D721Med (cell line): ENCODE results near the gene FANCL.
"Not testable (repeated sequence)": the region's sequence is repeated elsewhere in the genome, so short reads cannot be mapped to it uniquely, and the experiment has no call there.

Experiments used
- DNase-seq: peaks from one replicate; pipeline ENCODE4 v3.0.0; 2011; ENCODE audit warnings: low spot score; ENCODE audit not compliant: insufficient read length
- FAIRE-seq: peaks from 2 replicates; lab custom pipeline; 2011; peaks lifted over from hg19 to GRCh38; lab: Jason Lieb, UNC
- CTCF ChIP-seq: IDR thresholded peaks from 2 replicates; pipeline ENCODE4 v1.5.1; 2012; ENCODE audit warnings: mild to moderate bottlenecking, control low read depth; ENCODE audit not compliant: insufficient read depth; ENCODE audit errors: missing control alignments

The FANCL gene

GRCh38 chr2:58221909-58222308 lies 19.2 kb downstream of the FANCL start:
- no peak for TF ChIP-seq CTCF
- FAIRE-seq (peak; percentile 80), DNase-seq (no peak)

GRCh38 chr2:58215429-58215828 lies 25.7 kb downstream of the FANCL start:
- DNase-seq (no peak), FAIRE-seq (no peak)
- no peak for TF ChIP-seq CTCF

- not testable (repeated sequence) for DNase-seq, FAIRE-seq
Measured at GRCh38 chr2:58210951-58211568, 30.1 kb downstream of the FANCL start.

GRCh38 chr2:58207189-58207588 lies 33.9 kb downstream of the FANCL start:
- DNase-seq (no peak), FAIRE-seq (no peak)
- TF ChIP-seq CTCF, result no peak

GRCh38 chr2:58206785-58207184 lies 34.3 kb downstream of the FANCL start:
- no peak for TF ChIP-seq CTCF
- FAIRE-seq, result no peak

GRCh38 chr2:58204195-58204959 lies 36.7 kb downstream of the FANCL start:
- no peak for TF ChIP-seq CTCF
- no peak for FAIRE-seq
- no peak for DNase-seq

More at GRCh38 chr2:58206785-58207184, 34.3 kb downstream of the FANCL start:
- no peak for DNase-seq

- FAIRE-seq (no peak), DNase-seq (no peak)
- TF ChIP-seq CTCF, result no peak
Measured at GRCh38 chr2:58203018-58203417, 38.1 kb downstream of the FANCL start.
